Left colon (tissue), 2 donors: Measurements from ENCODE around the gene SEMA6C. TPM values are rescaled to one million over a fixed set of nuclear protein-coding genes. Genes with fewer than 3 reads are reported as not detected.
"Not testable (repeated sequence)": the region's sequence is repeated elsewhere in the genome, so short reads cannot be mapped to it uniquely, and the experiment has no call there.

ENCODE experiments used
- ATAC-seq: fragments of 200-7000 bp; cut with Tn5 transposase; one replicate; pipeline ENCODE4 v1.9.1; 2020; ENCODE audit warnings: mild to moderate bottlenecking, moderate library complexity
- DNase-seq, 2 donors: peaks; one replicate each; pipeline ENCODE4 v3.0.0-alpha.2; 2020
- intact Hi-C, 2 donors: fragments of 100-400 bp; cut with DNase I in 1 of 2; cut with micrococcal nuclease in 1 of 2; formaldehyde crosslinking; loops; one replicate each; pipeline versions ENCODE4 v1.11.2 to v1.14.0; 2022; cut with DNase I, micrococcal nuclease
- total RNA-seq, 2 donors: library from RNA; stranded (reverse); fragmentation: NEBNext Ultra II Directional; extraction: Animal tissue kit (Norgen Biotek cat#: 25700); gene quantifications; one replicate each; pipeline ENCODE4 v1.2.1, GENCODE V29; 2021
- donor health status: DM: no; HTN: no; CAD: no.
- donor health status: DM: yes; HTN: yes; CAD: no.

Gene SEMA6C
- total RNA-seq, 2 donors from 2014 or later = 2.7 to 2.8 TPM

GRCh38 chr1:151134396-151134795, 12.0 kb downstream of the SEMA6C start:
- intact Hi-C loops = no loop called here
- ATAC-seq (no peak), DNase-seq (no peak)

GRCh38 chr1:151133018-151133806, 13.2 kb downstream of the SEMA6C start:
- peak in 1 of 2 donors; percentile 20 for DNase-seq
- no peak for ATAC-seq
- intact Hi-C loops = no loop called here

- ATAC-seq (peak; percentile 26), DNase-seq (no peak)
- intact Hi-C loops = no loop called here
These were observed 14.0 kb downstream of the SEMA6C start for GRCh38 chr1:151132335-151133017.

GRCh38 chr1:151131701-151132334, 14.6 kb downstream of the SEMA6C start:
- DNase-seq = peak in 1 of 2 donors; percentile 36

GRCh38 chr1:151130987-151131586, 15.3 kb downstream of the SEMA6C start:
- peak; percentile 96 for ATAC-seq
- peak; percentile 85 to 89 for DNase-seq
- intact Hi-C loops = no loop called here

More at GRCh38 chr1:151131701-151132334, 14.6 kb downstream of the SEMA6C start:
- intact Hi-C loops = no loop called here
- ATAC-seq = peak; percentile 78

GRCh38 chr1:151128800-151129199, 17.6 kb downstream of the SEMA6C start:
- no peak for ATAC-seq
- intact Hi-C loops = no loop called here

GRCh38 chr1:151124763-151125403, 21.5 kb downstream of the SEMA6C start:
- intact Hi-C loops = no loop called here
- ATAC-seq (no peak), DNase-seq (no peak)

More at GRCh38 chr1:151128800-151129199, 17.6 kb downstream of the SEMA6C start:
- no peak for DNase-seq

- intact Hi-C loops = no loop called here
- DNase-seq (no peak), ATAC-seq (no peak)
These were observed 32.6 kb downstream of the SEMA6C start for GRCh38 chr1:151113877-151114276.

- intact Hi-C loops = loop anchor here in 1 of 2 donors (10.0 kb wide), 1 partner anchor 46 kb away; the partner anchor contains the start of gene TNFAIP8L2
- DNase-seq (no peak), ATAC-seq (no peak)
These were observed 38.1 kb downstream of the SEMA6C start for GRCh38 chr1:151108331-151108730.

- intact Hi-C loops = loop anchor here in 1 of 2 donors (10.0 kb wide), 1 partner anchor 48 kb away; the partner anchor contains the start of gene TNFAIP8L2
- DNase-seq (no peak), ATAC-seq (no peak)
These were observed 39.5 kb downstream of the SEMA6C start for GRCh38 chr1:151106894-151107293.

GRCh38 chr1:151104630-151105029, 41.8 kb downstream of the SEMA6C start:
- no peak for DNase-seq
- intact Hi-C loops = loop anchor here in 1 of 2 donors (10.0 kb wide), 1 partner anchor 50 kb away; the partner anchor contains the start of gene TNFAIP8L2

GRCh38 chr1:151098126-151098525, 48.3 kb downstream of the SEMA6C start:
- no peak for ATAC-seq
- intact Hi-C loops = no loop called here
- no peak for DNase-seq

More at GRCh38 chr1:151104630-151105029, 41.8 kb downstream of the SEMA6C start:
- ATAC-seq = no peak

- ATAC-seq, intact Hi-C loops, DNase-seq: not testable (repeated sequence)
These were observed 49.0 kb downstream of the SEMA6C start for GRCh38 chr1:151097426-151097825.

GRCh38 chr1:151085953-151086559, 60.4 kb downstream of the SEMA6C start:
- DNase-seq (no peak), ATAC-seq (no peak)
- intact Hi-C loops = no loop called here
